PFSK-1 (cell line): ENCODE results near the gene CTDSP1.

ENCODE experiments used
- FOXP2 ChIP-seq: optimal IDR thresholded peaks from 2 replicates; pipeline ENCODE3; 2011; ENCODE audit warnings: borderline replicate concordance, control low read depth, inconsistent platforms; ENCODE audit not compliant: insufficient read depth; ENCODE audit errors: extremely low read length, extremely low read depth
- POLR2AphosphoS5 ChIP-seq: IDR thresholded peaks from 2 replicates; pipeline ENCODE4 v1.6.1; 2012; ENCODE audit warnings: low read depth, mild to moderate bottlenecking, control low read depth, low read length, moderate library complexity
- REST ChIP-seq, 2 experiments: IDR thresholded peaks; 2 replicates each; pipeline versions ENCODE4 v1.6.1 to v1.8.0; 2011 to 2012; ENCODE audit warnings: low read depth in 2 of 2, low read length in 2 of 2, control low read depth in 1 of 2, inconsistent platforms in 1 of 2, mild to moderate bottlenecking in 1 of 2, moderate library complexity in 1 of 2; ENCODE audit not compliant: insufficient read depth in 1 of 2
- TAF1 ChIP-seq: IDR thresholded peaks from 2 replicates; pipeline ENCODE4 v1.6.1; 2012; ENCODE audit warnings: low read length, control low read depth, borderline replicate concordance; ENCODE audit not compliant: insufficient read depth

DNA sequence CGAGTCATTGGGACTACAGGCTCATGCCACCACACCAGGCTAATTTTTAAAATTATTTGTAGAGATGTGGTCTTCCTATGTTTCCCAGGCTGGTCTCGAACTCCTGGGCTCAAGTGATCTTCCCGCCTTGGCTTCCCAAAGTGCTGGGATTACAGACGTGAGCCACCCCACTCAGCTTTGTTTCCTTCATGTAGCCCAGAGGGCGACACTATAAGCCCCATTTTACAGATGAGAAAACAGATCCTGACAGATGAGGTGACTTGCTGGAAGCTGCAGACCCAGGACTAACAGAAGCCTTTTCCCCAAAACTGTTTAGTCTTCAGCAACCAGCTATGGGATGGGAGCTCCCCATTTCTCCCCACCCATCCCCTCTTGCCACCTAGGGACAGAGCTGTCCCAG is 7.2 kb upstream of the CTDSP1 start:
- no peak for TF ChIP-seq REST (IDR thresholded peaks at IDR 0.05; ENCODE audit: insufficient read depth in 1 of 2, low read depth in 2 of 2, low read length in 2 of 2)
- TF ChIP-seq POLR2AphosphoS5 = no peak
- TF ChIP-seq TAF1 = no peak
- TF ChIP-seq FOXP2 = no peak
